Astrocyte of the spinal cord (primary cell): ENCODE results near the gene GBA3.

Experiments
- DNase-seq: peaks from one replicate; pipeline ENCODE4 v3.0.0; 2011; ENCODE audit warnings: low read depth, low spot score
- H3K4me3 ChIP-seq: 2 replicates; pipeline ENCODE4 v1.5.1; 2011; ENCODE audit warnings: low read depth, mild to moderate bottlenecking, low read length, moderate library complexity
- CTCF ChIP-seq: IDR thresholded peaks from 2 replicates; pipeline ENCODE4 v1.5.1; 2012; ENCODE audit warnings: low read depth, mild to moderate bottlenecking, low read length, inconsistent platforms
- in situ Hi-C: cut with HindIII; loops from 2 replicates; pipeline ENCODE4 v1.10.0; 2017; ENCODE audit warnings: low sequenced_read_pairs

The GBA3 gene

GRCh38 chr4:22683726-22684125 is 9.0 kb upstream of the GBA3 start:
- no peak for TF ChIP-seq CTCF
- no peak overlapping the region for H3K4me3 ChIP-seq
- DNase-seq: no peak
- in situ Hi-C loops: no loop called here

- peak; percentile 10 for DNase-seq
- H3K4me3 ChIP-seq: no peak overlapping the region
These were observed 6.6 kb upstream of the GBA3 start for GRCh38 chr4:22686141-22686540.

DNA sequence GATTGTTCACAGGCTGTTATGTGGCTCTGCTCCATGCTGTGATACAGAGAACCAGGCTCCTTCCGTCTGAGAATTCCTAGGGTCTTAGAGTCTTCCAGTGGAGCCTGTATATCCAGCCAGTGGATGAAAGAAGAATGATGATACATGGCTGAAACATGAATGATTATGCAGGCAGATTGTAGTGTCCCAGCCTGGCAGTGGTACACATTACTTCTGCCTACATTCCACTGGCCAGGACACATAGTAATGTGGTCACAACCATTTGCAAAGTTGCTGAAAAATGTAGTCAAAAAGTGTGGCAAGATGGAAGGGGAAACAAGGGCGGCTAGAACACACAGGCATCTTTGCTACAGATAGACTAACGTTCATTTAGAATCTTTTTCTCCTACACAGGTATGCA is 4.5 kb upstream of the GBA3 start:
- TF ChIP-seq CTCF: no peak
- H3K4me3 ChIP-seq: no peak overlapping the region
- in situ Hi-C loops: no loop called here
- DNase-seq: peak; percentile 10

More at GRCh38 chr4:22686141-22686540, 6.6 kb upstream of the GBA3 start:
- no peak for TF ChIP-seq CTCF
- in situ Hi-C loops: no loop called here

DNA sequence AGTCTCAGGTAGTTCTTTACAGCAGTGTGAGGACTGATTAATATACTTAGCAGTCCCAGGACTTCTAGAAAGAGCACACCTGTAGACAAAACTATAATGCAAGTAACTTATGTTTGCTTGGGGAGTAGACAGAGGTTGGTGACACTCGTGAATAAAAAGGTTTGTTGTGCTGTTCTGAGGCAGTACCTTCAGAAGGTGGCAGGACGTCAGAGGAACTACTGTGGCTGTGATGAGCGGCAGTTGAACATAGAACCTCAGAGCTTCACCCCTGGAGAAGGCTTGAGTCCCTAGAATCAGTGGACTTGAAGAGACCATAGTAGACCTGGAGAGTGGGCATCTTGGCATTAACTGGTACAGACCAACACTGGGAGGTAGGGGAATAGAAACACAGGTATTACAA is 3.3 kb upstream of the GBA3 start:
- in situ Hi-C loops: no loop called here
- TF ChIP-seq CTCF: no peak
- DNase-seq: no peak
- H3K4me3 ChIP-seq: no peak overlapping the region

DNA sequence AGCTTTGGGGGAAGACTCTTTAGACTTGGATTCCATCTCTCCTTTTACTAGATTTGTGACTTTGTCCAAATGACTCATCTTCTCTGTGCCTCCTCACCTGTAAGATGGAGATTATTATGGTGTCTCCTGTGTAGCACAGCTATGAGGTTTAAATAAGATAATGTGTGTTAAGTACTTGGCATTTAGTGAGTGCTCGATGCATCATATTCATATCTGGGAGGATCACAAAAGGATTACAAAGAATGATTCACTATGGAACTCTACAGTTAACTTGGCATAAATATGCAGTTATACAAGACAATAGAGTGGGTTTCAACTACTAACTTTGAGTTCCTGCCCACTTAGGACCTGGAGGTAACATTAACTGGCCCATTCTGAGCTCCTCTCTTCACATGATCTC is 2.3 kb downstream of the GBA3 start:
- no peak for TF ChIP-seq CTCF
- in situ Hi-C loops: no loop called here
- DNase-seq: no peak
- no peak overlapping the region for H3K4me3 ChIP-seq

GRCh38 chr4:22695917-22696316 is 3.2 kb downstream of the GBA3 start:
- DNase-seq: no peak
- no peak overlapping the region for H3K4me3 ChIP-seq
- in situ Hi-C loops: no loop called here
- no peak for TF ChIP-seq CTCF

- in situ Hi-C loops: no loop called here
- DNase-seq: no peak
- no peak for TF ChIP-seq CTCF
- H3K4me3 ChIP-seq: no peak overlapping the region
These were observed 11.2 kb downstream of the GBA3 start for GRCh38 chr4:22703912-22704311.
